Endodermal cell (in vitro differentiated cells): ENCODE results near the gene FBXO48. TPM values are rescaled to one million over a fixed set of nuclear protein-coding genes. Genes with fewer than 3 reads are reported as not detected.

Source experiments
- DNase-seq: peaks from one replicate; pipeline ENCODE4 v3.0.0-alpha.2; 2017
- H3K27ac ChIP-seq: 2 replicates; pipeline ENCODE4 v1.5.1; 2013; ENCODE audit warnings: mild to moderate bottlenecking, low read depth, low read length, moderate library complexity
- H3K27me3 ChIP-seq: 2 replicates; pipeline ENCODE4 v1.6.1; 2013; ENCODE audit warnings: mild to moderate bottlenecking, low read length, moderate library complexity; ENCODE audit not compliant: insufficient read depth, control insufficient read depth, poor library complexity, severe bottlenecking
- H3K36me3 ChIP-seq: 2 replicates; pipeline ENCODE4 v1.7.0; 2013; ENCODE audit warnings: mild to moderate bottlenecking, low read length, moderate library complexity; ENCODE audit not compliant: control insufficient read depth, insufficient read depth
- H3K4me1 ChIP-seq: one replicate; pipeline ENCODE4 v1.7.0; 2013; ENCODE audit warnings: low read length; ENCODE audit not compliant: control insufficient read depth, insufficient read depth
- H3K4me3 ChIP-seq: 2 replicates; pipeline ENCODE4 v1.5.1; 2013; ENCODE audit warnings: mild to moderate bottlenecking, low read length, moderate library complexity
- H3K9ac ChIP-seq: 2 replicates; pipeline ENCODE4 v1.6.1; 2013; ENCODE audit warnings: mild to moderate bottlenecking, low read length, moderate library complexity; ENCODE audit not compliant: poor library complexity, severe bottlenecking; ENCODE audit errors: extremely low read depth
- H3K9me3 ChIP-seq: 2 replicates; pipeline ENCODE4 v1.6.1; 2013; ENCODE audit warnings: mild to moderate bottlenecking, low read length, moderate library complexity; ENCODE audit not compliant: control insufficient read depth
- H3K27ac Mint-ChIP-seq: 2 replicates; pipeline ENCODE4 v1.8.0; 2020; ENCODE audit warnings: mixed read lengths
- H3K27me3 Mint-ChIP-seq: 2 replicates; pipeline ENCODE4 v1.8.0; 2021; ENCODE audit warnings: mild to moderate bottlenecking, mixed read lengths; ENCODE audit not compliant: insufficient read depth
- H3K36me3 Mint-ChIP-seq: 2 replicates; pipeline ENCODE4 v1.8.0; 2020; ENCODE audit warnings: low read depth, mixed read lengths
- H3K4me1 Mint-ChIP-seq: 2 replicates; pipeline ENCODE4 v1.8.0; 2020; ENCODE audit warnings: mixed read lengths
- H3K4me3 Mint-ChIP-seq: 2 replicates; pipeline ENCODE4 v1.8.0; 2020; ENCODE audit warnings: mild to moderate bottlenecking, moderate library complexity, mixed read lengths
- H3K9me3 Mint-ChIP-seq: 2 replicates; pipeline ENCODE4 v1.8.0; 2020; ENCODE audit warnings: mild to moderate bottlenecking, mixed read lengths
- CTCF ChIP-seq: fragments of 200-600 bp; sonication (generic); conservative IDR thresholded peaks from 2 replicates; pipeline ENCODE4 v1.5.0; 2021; ENCODE audit warnings: antibody characterized with exemption, mild to moderate bottlenecking
- WGBS, 2 experiments: methylation state at CpG; one replicate each; pipeline versions ENCODE4 v1.1.5 to v1.1.7; 2013; ENCODE audit warnings: missing lambda C conversion rate in 2 of 2, mixed read lengths in 1 of 2; ENCODE audit not compliant: insufficient coverage in 1 of 2, insufficient read length in 1 of 2; 5-methylcytosine and 5-hydroxymethylcytosine counted together
- total RNA-seq, 2 donors: library from RNA; stranded (reverse); fragmentation: NEBNext Ultra II Directional in 1 of 2; extraction: Animal tissue kit (Norgen Biotek cat#: 25700) in 1 of 2; gene quantifications; 2 replicates in 1 of 2; 3 replicates in 1 of 2; pipeline ENCODE4 v1.2.1, GENCODE V29; 2021

The FBXO48 gene
- total RNA-seq, 2 donors from 2014 or later, result 1.3 to 1.5 TPM

DNA sequence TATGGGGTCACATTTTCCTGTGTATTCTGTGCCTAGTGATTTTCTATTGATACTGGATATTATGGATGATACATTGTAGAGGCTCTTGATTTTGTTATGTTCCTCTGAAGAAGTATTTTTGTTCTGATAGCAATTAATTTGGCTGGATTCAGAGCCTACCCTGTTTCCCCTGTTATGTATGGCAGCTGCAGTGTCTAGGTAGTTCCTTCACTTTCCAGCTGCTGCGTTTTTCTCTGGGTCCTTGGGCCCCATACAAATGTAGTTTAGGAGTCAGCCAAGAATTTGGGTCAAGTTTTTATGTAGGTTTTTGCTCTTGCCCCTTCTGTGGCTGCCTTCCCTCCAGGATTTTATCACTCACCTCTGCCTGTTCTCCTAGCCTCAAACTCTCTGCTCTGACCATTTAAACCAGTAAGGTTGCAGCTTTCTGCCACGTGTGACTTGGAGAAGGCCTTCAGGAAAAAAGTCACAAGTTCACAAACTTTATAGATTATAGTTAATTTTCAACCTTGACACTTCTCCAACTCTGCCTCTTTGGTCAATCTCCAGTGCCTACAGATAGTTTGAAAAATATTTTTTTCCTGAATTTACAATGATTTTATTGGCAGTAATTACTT, 47.3 kb upstream of the FBXO48 start:
- whole genome bisulfite sequencing, 2 experiments, result 60 to 76% methylated on average over 2 of the region's 2 CpGs
- Mint-ChIP-seq H3K36me3 (no peaks in the 10 kb centered on the region), H3K4me1 (no peaks in the 10 kb centered on the region), H3K27me3 (no peaks in the 10 kb centered on the region), H3K9me3 (no peaks in the 10 kb centered on the region), H3K4me3 (no peak overlapping the region), H3K27ac (no peak overlapping the region)
- TF ChIP-seq CTCF, result no peak
- Histone ChIP-seq H3K9me3 (no peaks in the 10 kb centered on the region), H3K4me1 (no peaks in the 10 kb centered on the region), H3K36me3 (no peaks in the 10 kb centered on the region), H3K4me3 (no peak overlapping the region), H3K9ac (no peak overlapping the region), H3K27ac (no peak overlapping the region), H3K27me3 (no peaks in the 10 kb centered on the region)
- DNase-seq, result no peak

DNA sequence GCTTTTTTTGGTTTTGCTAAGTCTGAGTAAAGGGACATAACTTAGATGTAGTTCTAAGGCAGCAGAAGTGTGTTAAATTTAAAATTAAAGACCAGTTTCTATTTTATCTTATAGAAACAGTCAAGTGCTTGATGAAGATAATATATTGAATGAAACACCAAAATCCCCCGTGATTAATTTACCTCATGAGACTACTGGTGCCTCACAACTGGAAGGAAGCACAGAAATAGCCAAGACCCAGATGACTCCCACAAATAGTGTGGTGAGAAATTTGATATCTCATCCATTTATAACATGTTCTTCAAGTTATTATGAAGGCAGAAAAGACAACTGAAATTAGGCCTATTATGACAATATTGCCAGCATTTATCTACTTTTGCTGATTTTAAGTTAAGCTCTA, 45.9 kb upstream of the FBXO48 start:
- Histone ChIP-seq H3K27ac (no peak overlapping the region), H3K9me3 (no peaks in the 10 kb centered on the region), H3K36me3 (no peaks in the 10 kb centered on the region), H3K4me3 (no peak overlapping the region), H3K9ac (no peak overlapping the region), H3K4me1 (no peaks in the 10 kb centered on the region), H3K27me3 (no peaks in the 10 kb centered on the region)
- WGBS, 2 experiments, result 100% methylated on average over 1 of the region's 1 CpG; no CpG with 5 or more reads in 1 of the 2 experiments
- Mint-ChIP-seq H3K27ac (no peak overlapping the region), H3K36me3 (peaks cover 8% of the 10 kb centered on the region), H3K4me3 (no peak overlapping the region), H3K27me3 (no peaks in the 10 kb centered on the region), H3K4me1 (no peaks in the 10 kb centered on the region), H3K9me3 (peaks cover 7% of the 10 kb centered on the region)
- DNase-seq, result no peak
- TF ChIP-seq CTCF, result no peak

- TF ChIP-seq CTCF, result no peak
- DNase-seq, result no peak
- Mint-ChIP-seq H3K4me3 (no peak overlapping the region), H3K36me3 (peaks cover 8% of the 10 kb centered on the region), H3K27me3 (no peaks in the 10 kb centered on the region), H3K27ac (no peak overlapping the region), H3K4me1 (no peaks in the 10 kb centered on the region), H3K9me3 (peaks cover 7% of the 10 kb centered on the region)
- no peak overlapping the region for H3K9ac ChIP-seq
- no peaks in the 10 kb centered on the region for H3K27me3 ChIP-seq
- no peaks in the 10 kb centered on the region for H3K9me3 ChIP-seq
- H3K36me3 ChIP-seq, result no peaks in the 10 kb centered on the region
- no peaks in the 10 kb centered on the region for H3K4me1 ChIP-seq
- 78 to 100% methylated on average over 1 to 3 of the region's 3 CpGs for WGBS, 2 experiments
- H3K27ac ChIP-seq, result no peak overlapping the region
- no peak overlapping the region for H3K4me3 ChIP-seq
Observed at GRCh38 chr2:68512326-68512725, 45.2 kb upstream of the FBXO48 start.
